Cardiac atrium fibroblast (primary cell): Measurements from ENCODE around the gene TCEAL8. TPM values are rescaled to one million over a fixed set of nuclear protein-coding genes. Genes with fewer than 3 reads are reported as not detected.

ENCODE experiments used
- total RNA-seq: library from RNA; depleted of rRNA; stranded (reverse); fragments of >200 nt; gene quantifications from 2 replicates; pipeline ENCODE4 v1.2.3, GENCODE V29; 2015

Gene TCEAL8, protein sequence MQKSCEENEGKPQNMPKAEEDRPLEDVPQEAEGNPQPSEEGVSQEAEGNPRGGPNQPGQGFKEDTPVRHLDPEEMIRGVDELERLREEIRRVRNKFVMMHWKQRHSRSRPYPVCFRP
- 72.1 and 82.9 TPM in 2 replicates for total RNA-seq

DNA sequence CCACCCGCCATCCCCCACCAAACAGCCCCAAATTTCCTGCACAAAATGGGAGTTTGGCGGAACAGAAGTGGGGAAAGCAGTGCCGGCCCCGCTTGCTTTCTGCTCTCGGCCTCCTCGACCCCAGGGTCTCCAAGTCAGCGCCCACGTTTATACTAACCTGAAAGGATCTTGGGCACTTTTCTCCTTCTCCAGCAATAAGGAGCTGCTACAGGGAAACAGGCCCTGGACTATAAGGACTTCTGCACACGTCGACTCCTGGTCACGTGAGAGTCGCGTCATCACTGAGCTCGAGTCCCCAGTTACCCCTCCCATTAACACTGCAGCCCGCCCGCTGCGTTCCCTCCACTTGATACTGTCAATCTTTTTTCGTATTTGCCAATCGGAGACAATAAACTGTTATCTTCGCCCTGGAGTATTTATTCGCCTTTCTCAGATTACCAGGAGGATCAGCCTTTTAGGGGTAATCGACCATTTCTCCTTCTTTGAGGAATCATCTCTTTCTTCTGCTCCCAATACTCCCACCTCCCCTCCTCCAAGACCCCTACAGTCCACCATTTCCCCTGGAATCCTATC lies at the start of gene TCEAL8:
Gene TCEAL8 (minus strand): TSS at position 235 of the 573 bp plus-strand sequence. CDS start 1,176 bp downstream, outside the sequence.

GRCh38 chrX:103276581-103277002 lies 21.6 kb upstream of the TCEAL8 start, which contains the start of gene TCEAL5:
Gene TCEAL5, minus strand, starts transcription at chrX:103276750. Its CDS starts 2,187 bp downstream, at chrX:103274563.

GRCh38 chrX:103214870-103215424 lies 40.0 kb downstream of the TCEAL8 start, which contains the start of gene BEX4:
Gene BEX4, plus strand, starts transcription at chrX:103215108. Its CDS starts 1,046 bp downstream, at chrX:103216154.

Other genes with a start within 250 kb of the TCEAL8 start
- gene BEX1, start 191.0 kb downstream of the TCEAL8 start, total RNA-seq = 0.32 and 1.3 TPM in 2 replicates
- gene NXF3, start 162.0 kb downstream of the TCEAL8 start, total RNA-seq = not detected in 2 replicates
- 2.8 and 6.5 TPM in 2 replicates for gene BEX4, start 40.0 kb downstream of the TCEAL8 start, total RNA-seq
- gene TCEAL5, start 21.6 kb upstream of the TCEAL8 start, total RNA-seq = not detected in 2 replicates
- gene BEX2, start 55.8 kb upstream of the TCEAL8 start, total RNA-seq = not detected in 2 replicates
- 1.8 and 4.2 TPM in 2 replicates for gene TCEAL7, start 75.1 kb upstream of the TCEAL8 start, total RNA-seq
- gene TCEAL9, start 101.4 kb upstream of the TCEAL8 start, total RNA-seq = 137 and 150 TPM in 2 replicates
- 170 and 245 TPM in 2 replicates for gene BEX3, start 121.4 kb upstream of the TCEAL8 start, total RNA-seq